HepG2 (cell line): ENCODE measurements around the gene FAM131A. TPM values are rescaled to one million over a fixed set of nuclear protein-coding genes. Genes with fewer than 3 reads are reported as not detected.

Source experiments
- ATF4 ChIP-seq, 2 experiments: fragments of 450-650 bp in 1 of 2; sonication (generic) in 1 of 2; formaldehyde crosslinking; IDR thresholded peaks; 2 replicates each; pipeline versions ENCODE4 v1.5.0 to v1.8.0; 2020 to 2022; ENCODE audit warnings: mild to moderate bottlenecking in 1 of 2, missing genetic modification reagents in 1 of 2
- ATRX ChIP-seq: sonication (generic); formaldehyde crosslinking; IDR thresholded peaks from 2 replicates; pipeline ENCODE4 v1.4.0; 2020; ENCODE audit warnings: missing genetic modification reagents, borderline replicate concordance
- DMAP1 ChIP-seq: IDR thresholded peaks from 2 replicates; pipeline ENCODE4 v1.6.1; 2016
- GPN1 ChIP-seq: sonication (generic); formaldehyde crosslinking; IDR thresholded peaks from 2 replicates; pipeline ENCODE4 v1.5.1; 2020; ENCODE audit warnings: missing genetic modification reagents, borderline replicate concordance
- HMGXB4 ChIP-seq, 2 experiments: sonication (generic) in 1 of 2; formaldehyde crosslinking in 1 of 2; IDR thresholded peaks; 2 replicates each; pipeline versions ENCODE4 v1.4.0 to v1.6.1; 2018 to 2020; ENCODE audit warnings: missing genetic modification reagents in 2 of 2, borderline replicate concordance in 1 of 2, low read depth in 1 of 2, mild to moderate bottlenecking in 1 of 2, missing biosample characterization in 1 of 2
- HNF4A ChIP-seq: sonication (generic); formaldehyde crosslinking; IDR thresholded peaks from 2 replicates; pipeline ENCODE4 v1.4.0; 2020; ENCODE audit warnings: missing genetic modification reagents
- HNF4G ChIP-seq, 2 experiments: sonication (generic) in 1 of 2; formaldehyde crosslinking in 1 of 2; IDR thresholded peaks; 2 replicates each; pipeline versions ENCODE4 v1.4.0 to v1.6.1; 2011 to 2020; ENCODE audit warnings: borderline replicate concordance in 2 of 2, low read depth in 2 of 2, mild to moderate bottlenecking in 2 of 2, low read length in 1 of 2, missing genetic modification reagents in 1 of 2, moderate library complexity in 1 of 2
- HNRNPK ChIP-seq: fragments of 200-400 bp; formaldehyde crosslinking; IDR thresholded peaks from 2 replicates; pipeline ENCODE4 v1.6.1; 2018; ENCODE audit warnings: low read length, low read depth, moderate library complexity, mild to moderate bottlenecking; ENCODE audit not compliant: poor library complexity, severe bottlenecking
- HNRNPL ChIP-seq: fragments of 200-400 bp; formaldehyde crosslinking; IDR thresholded peaks from 2 replicates; pipeline ENCODE4 v1.6.1; 2017; ENCODE audit warnings: mild to moderate bottlenecking, low read depth, low read length
- ISL2 ChIP-seq: sonication (generic); formaldehyde crosslinking; IDR thresholded peaks from 2 replicates; pipeline ENCODE4 v1.5.0; 2020; ENCODE audit warnings: missing genetic modification reagents
- JUN ChIP-seq: sonication (generic); formaldehyde crosslinking; IDR thresholded peaks from 2 replicates; pipeline ENCODE4 v1.4.0; 2020; ENCODE audit warnings: mild to moderate bottlenecking, missing genetic modification reagents
- KLF9 ChIP-seq: IDR thresholded peaks from 2 replicates; pipeline ENCODE4 v1.6.1; 2016; ENCODE audit warnings: low read depth
- SAP130 ChIP-seq: IDR thresholded peaks from 2 replicates; pipeline ENCODE4 v1.6.1; 2016; ENCODE audit warnings: low read depth
- SMAD1 ChIP-seq: sonication (generic); formaldehyde crosslinking; IDR thresholded peaks from 2 replicates; pipeline ENCODE4 v1.4.0; 2020; ENCODE audit warnings: missing genetic modification reagents, low read depth, mild to moderate bottlenecking, borderline replicate concordance
- SMYD3 ChIP-seq: sonication (generic); formaldehyde crosslinking; IDR thresholded peaks from 2 replicates; pipeline ENCODE4 v1.8.1; 2023; ENCODE audit warnings: mild to moderate bottlenecking, missing genetic modification reagents
- SNAPC2 ChIP-seq: sonication (generic); formaldehyde crosslinking; IDR thresholded peaks from 2 replicates; pipeline ENCODE4 v1.8.1; 2022; ENCODE audit warnings: mild to moderate bottlenecking, missing genetic modification reagents
- SOX6 ChIP-seq, 2 experiments: fragments of 450-650 bp in 1 of 2; sonication (generic) in 1 of 2; formaldehyde crosslinking in 1 of 2; IDR thresholded peaks; 2 replicates each; pipeline versions ENCODE4 v1.4.0 to v1.6.1; 2017 to 2020; ENCODE audit warnings: antibody characterized with exemption in 1 of 2, mild to moderate bottlenecking in 1 of 2, missing genetic modification reagents in 1 of 2
- XRCC5 ChIP-seq: fragments of 200-400 bp; formaldehyde crosslinking; optimal IDR thresholded peaks from 2 replicates; pipeline ENCODE3; 2017; ENCODE audit warnings: mild to moderate bottlenecking, low read length
- ZC3H13 ChIP-seq: sonication (generic); formaldehyde crosslinking; IDR thresholded peaks from 2 replicates; pipeline ENCODE4 v1.8.1; 2023; ENCODE audit warnings: mild to moderate bottlenecking, missing genetic modification reagents, moderate library complexity
- ZFAT ChIP-seq: sonication (generic); formaldehyde crosslinking; conservative IDR thresholded peaks from 2 replicates; pipeline ENCODE4 v1.8.1; 2023; ENCODE audit warnings: missing genetic modification reagents, inconsistent platforms
- ZFX ChIP-seq: sonication (generic); formaldehyde crosslinking; IDR thresholded peaks from 2 replicates; pipeline ENCODE4 v1.4.0; 2020; ENCODE audit warnings: mild to moderate bottlenecking, low read depth, missing genetic modification reagents, moderate library complexity
- ZKSCAN8 ChIP-seq: IDR thresholded peaks from 2 replicates; pipeline ENCODE4 v1.6.1; 2016; ENCODE audit warnings: borderline replicate concordance, missing genetic modification reagents, missing compliant biosample characterization
- ZNF280D ChIP-seq: sonication (generic); formaldehyde crosslinking; IDR thresholded peaks from 2 replicates; pipeline ENCODE4 v1.5.1; 2020; ENCODE audit warnings: mild to moderate bottlenecking, missing genetic modification reagents
- ZSCAN20 ChIP-seq: sonication (generic); formaldehyde crosslinking; IDR thresholded peaks from 2 replicates; pipeline ENCODE4 v1.4.0; 2020; ENCODE audit warnings: missing genetic modification reagents, mild to moderate bottlenecking, borderline replicate concordance
- polyA plus RNA-seq, 8 experiments: library from polyadenylated mRNA; depleted of rRNA in 3 of 8; stranded (reverse) in 7 of 8; unstranded in 1 of 8; fragments of >200 nt; fragmentation: Illumina TruSeq in 4 of 8; extraction: Trizol in 4 of 8; gene quantifications; 2 replicates each; pipeline versions ENCODE4 v1.2.1 to v1.2.3, GENCODE V29; 2011 to 2016; ENCODE audit warnings: low read depth in 4 of 8, missing spikeins in 1 of 8, mixed read lengths in 1 of 8; ENCODE audit not compliant: insufficient read depth in 1 of 8
- total RNA-seq, 5 experiments: library from RNA; depleted of rRNA; stranded (reverse); fragments of >200 nt; fragmentation: Illumina TruSeq; extraction: Trizol; gene quantifications; 2 replicates each; pipeline ENCODE4 v1.2.3, GENCODE V29; 2016; ENCODE audit warnings: low read depth in 1 of 5

Gene FAM131A
- total and polyA plus RNA-seq, 2 of the 13 experiments (the other 11 are each of a cell fraction or from before 2014, with no cell fraction given) = 9.2 to 9.3 TPM

GRCh38 chr3:184379358-184380184, 42.2 kb downstream of the FAM131A start, which contains the start of gene CHRD (continued):
- TF ChIP-seq ZNF280D (CRISPR knock-in tag) (no peak), XRCC5 (peak; percentile 14), DMAP1 (CRISPR knock-in tag) (no peak), ZSCAN20 (CRISPR knock-in tag) (no peak), ZC3H13 (no peak), SOX6 (IDR thresholded peaks at IDR 0.05) (no peak), SOX6 (CRISPR knock-in tag; IDR thresholded peaks at IDR 0.05) (no peak; the same call in none of the 2 replicates), HNRNPL (no peak), SAP130 (CRISPR knock-in tag) (peak; percentile 51; the same call in 1 of the 2 replicates), ISL2 (CRISPR knock-in tag) (peak; percentile 42; the same call in 1 of the 2 replicates), SMYD3 (CRISPR knock-in tag) (no peak), JUN (CRISPR knock-in tag) (no peak), HNRNPK (peak; percentile 96), ZKSCAN8 (CRISPR knock-in tag) (no peak), GPN1 (CRISPR knock-in tag) (no peak), ATF4 (CRISPR knock-in tag; IDR thresholded peaks at IDR 0.05) (no peak), HMGXB4 (CRISPR knock-in tag; IDR thresholded peaks at IDR 0.05; ENCODE audit: borderline replicate concordance in 1 of 2, low read depth in 1 of 2) (0 out of 4 replicates have a peak, but pooled peaks have one; percentile 21 to 23), ZFAT (CRISPR knock-in tag) (no peak), SNAPC2 (CRISPR knock-in tag) (no peak), KLF9 (CRISPR knock-in tag) (no peak), SMAD1 (CRISPR knock-in tag) (no peak), ZFX (CRISPR knock-in tag) (peak; percentile 67), HNF4A (CRISPR knock-in tag) (no peak), HNF4G (IDR thresholded peaks at IDR 0.05; ENCODE audit: borderline replicate concordance, low read depth, low read length) (no peak), HNF4G (CRISPR knock-in tag; IDR thresholded peaks at IDR 0.05; ENCODE audit: borderline replicate concordance, low read depth) (no peak), ATRX (CRISPR knock-in tag) (no peak)
